HG02642 (cell line): ENCODE measurements around the gene HOXA7.

ENCODE experiments used
- ATAC-seq: cut with Tn5 transposase; IDR thresholded peaks from one replicate; pipeline ENCODE4 v1.9.1; 2021; ENCODE audit warnings: mild to moderate bottlenecking; ENCODE audit not compliant: unreplicated experiment, poor library complexity

Gene HOXA7

DNA sequence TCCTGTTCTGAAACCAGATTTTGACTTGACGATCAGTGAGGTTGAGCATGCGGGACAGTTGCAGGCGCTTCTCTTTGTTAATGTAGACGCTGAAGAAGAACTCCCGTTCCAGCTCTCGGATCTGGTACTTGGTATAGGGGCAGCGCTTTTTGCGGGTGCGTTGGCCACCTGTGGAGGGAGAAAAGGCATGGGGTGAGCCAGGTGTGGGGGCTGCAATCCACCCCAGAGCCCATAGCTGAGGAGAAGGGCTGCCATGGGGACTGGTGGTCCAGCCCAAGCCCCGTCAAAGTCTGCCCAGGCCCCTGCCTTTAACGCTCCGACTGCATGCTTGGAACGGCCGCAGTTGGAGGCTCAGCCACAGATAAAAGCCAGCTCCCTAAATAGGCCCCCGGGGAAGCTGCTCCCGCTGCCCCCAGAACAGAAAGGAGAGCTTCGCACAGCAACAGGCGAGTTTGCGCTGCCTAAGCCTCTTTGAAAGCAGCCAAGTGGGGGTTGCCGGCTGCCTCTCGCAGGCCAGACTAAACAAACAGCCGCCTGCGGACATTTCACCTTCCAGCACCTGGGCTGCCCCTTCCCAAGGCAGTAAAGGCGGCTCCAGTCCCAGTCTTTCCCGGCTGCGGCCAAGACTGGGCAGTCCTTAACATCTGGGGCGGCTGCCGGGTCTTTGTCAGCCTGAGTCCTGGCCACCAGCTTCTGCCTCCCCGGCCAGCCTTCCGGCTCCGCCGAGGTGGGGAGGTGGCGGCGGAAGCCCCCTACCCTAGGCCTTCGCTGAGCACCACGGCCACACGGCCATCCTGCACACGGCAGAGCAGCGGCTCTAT, 26.6 kb upstream of the HOXA7 start:
- no peak for ATAC-seq

GRCh38 chr7:27182285-27182841, 25.9 kb upstream of the HOXA7 start:
- no peak for ATAC-seq

- ATAC-seq, result no peak
Observed at GRCh38 chr7:27181795-27182275, 25.4 kb upstream of the HOXA7 start.

DNA sequence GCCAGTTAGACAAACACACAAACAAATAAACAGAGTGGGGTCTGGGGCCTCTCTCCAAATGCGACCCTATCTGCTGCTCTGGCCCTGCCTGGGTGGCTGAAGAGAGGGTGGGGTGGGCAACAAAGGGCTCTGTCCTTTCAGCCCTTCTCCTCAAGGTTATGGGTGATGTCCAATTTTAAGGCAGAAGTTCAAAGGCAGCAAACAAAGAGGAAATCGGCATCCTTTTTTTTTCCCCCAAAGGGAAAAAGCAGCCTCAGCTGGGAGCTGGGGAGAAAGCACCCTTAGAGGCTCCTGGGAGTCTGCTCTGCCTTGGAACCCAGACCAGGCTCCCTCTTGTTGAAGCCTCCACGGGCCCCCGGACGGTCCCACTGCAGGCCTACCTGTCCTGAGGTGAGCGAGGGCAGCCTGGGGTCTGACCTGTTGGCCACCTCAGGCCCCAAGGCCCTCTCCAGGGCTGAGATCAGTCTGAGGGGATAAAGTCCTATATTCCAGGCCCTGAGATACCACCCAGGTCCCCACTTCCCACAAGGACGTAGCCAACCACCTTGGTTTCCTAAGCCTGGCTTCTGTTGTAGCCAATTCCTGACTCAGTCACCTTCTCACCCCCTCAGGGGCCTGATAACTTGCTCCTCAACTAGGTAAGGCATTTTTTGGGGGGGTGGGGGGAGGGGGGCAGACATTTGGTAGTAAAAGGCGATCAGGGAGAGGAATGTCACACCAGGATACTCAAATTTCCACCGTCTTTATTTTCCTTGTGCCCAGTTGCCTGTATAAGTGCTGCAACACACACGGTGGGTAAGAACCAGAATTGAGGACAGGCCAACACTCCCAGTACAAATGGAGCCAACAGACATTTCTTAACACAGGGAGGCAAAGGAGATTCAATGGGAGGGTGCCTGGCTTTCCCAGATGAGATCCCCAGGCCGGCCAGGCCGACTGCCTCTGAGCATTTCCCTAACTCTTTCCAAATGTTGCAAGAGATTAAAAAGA, 24.3 kb upstream of the HOXA7 start:
- ATAC-seq, result no peak

DNA sequence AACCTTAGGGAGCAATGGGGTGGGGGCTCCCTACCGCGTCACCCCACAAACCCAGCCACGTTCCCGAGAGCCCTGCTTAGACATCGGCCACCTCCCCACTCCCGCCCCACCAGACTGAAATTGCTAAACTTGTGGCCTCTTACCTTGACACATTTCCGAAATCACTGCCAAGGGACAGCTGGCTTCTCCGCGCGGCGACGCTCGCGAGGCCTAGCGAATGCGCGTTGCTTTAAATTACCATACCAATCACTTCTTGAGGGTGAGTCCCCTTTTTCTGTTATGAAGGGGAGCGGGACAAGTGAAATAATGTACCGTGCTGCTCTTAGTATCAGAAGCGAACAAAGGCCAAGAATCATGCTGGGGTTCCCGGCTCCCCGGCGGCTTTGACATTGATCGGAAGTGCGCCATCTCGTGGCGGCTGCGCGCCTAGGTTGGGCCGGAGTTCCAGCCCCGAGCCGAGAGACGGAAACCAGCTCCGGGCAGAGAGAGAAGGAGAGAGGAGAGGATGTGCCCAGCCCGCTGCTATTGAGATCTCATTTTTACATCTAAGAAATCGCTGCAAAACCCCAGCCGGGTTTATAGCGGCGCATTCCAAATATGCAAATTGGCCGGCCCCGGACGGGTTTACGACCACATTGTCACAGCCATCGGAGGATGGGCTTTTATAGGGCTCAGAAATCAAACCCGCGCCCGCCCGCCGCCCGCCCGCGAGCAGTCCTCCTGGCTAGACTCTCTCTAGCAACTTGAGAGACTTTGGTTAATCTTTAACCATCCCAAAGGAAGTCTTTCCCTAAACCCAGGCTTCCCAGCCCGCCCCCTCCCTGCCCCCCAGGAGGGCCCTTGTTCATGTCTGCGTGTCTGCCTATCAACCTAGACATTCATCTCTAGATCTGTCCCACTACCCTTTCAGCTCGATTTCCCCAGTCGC, 23.3 kb upstream of the HOXA7 start:
- ATAC-seq, result no peak

- no peak for ATAC-seq
Observed at GRCh38 chr7:27179030-27179429, 22.6 kb upstream of the HOXA7 start.

DNA sequence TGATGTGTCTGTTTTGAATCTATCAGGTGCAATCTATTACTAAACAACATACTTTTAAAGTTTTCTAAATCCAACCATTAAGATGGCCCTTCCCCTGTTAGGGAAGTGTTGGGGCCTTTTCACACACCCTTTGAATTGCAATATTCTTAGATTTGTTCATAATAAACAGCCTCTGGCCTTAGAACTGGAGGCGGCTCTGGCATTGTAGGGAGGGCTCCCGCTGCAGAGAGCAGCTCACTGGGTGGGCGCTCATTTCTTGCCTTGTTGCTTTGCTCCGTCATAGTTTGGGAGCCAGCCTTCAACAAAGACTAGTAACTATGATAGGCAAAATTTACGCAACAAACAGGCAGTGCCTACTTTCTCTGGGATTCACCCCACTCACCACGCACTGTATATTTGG, 21.9 kb upstream of the HOXA7 start:
- no peak for ATAC-seq

GRCh38 chr7:27177795-27178320, 21.4 kb upstream of the HOXA7 start:
- no peak for ATAC-seq

DNA sequence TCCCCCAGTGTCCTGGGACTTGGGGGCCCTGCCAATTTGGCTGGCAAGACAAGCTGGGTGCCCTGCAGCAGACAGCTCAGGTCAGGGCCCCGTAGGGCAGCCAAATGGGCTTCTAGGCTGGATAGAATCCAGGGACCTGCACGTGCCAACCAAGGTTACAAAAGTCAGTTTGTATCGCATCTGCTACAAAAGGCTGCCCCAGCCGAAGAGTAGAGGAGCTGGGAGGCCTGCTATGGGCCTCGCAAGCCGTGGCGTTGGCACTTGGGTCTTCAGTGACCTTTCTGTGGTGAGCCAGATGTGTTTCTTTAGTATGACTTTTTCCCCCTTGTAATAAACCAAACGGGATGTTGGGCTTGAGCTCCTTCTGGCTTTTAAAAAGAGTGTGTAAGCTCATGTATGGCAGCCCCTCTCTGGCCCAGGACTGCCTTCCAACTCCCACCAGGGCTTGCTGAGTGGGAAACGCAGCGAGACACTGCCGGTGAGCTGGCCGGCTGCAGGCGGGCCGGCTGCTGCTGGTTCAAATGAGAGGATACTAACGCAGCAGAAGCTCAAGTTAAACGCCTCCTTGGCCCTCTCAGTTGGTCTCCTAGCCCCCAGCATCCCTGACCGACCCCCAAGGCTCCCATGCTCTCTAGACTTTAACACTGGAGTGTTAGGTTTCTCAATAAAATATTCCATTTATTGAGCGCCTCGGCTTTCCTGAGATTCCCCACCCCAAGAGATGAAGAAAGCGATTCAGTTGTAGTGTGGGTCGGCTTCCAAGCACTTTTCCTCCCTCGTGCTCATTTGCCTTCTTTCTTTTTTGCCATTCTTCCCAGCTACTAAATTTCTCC, 20.7 kb upstream of the HOXA7 start:
- ATAC-seq, result no peak

DNA sequence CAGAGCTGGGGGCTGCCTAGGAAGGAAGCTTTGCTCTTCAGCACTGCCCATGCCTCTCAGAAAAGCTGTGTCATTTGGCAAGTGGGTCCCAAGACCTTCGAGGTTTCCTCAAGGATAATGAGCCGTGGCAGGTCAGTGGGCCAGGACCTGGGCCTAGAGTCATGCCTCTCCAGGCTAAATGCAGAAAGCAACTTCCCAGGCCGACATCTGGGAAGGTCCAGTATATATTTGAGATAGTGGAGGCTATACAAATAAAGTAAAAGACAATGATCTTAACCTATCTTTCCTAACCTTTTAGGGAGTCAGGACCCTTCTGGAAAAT, 20.0 kb upstream of the HOXA7 start:
- ATAC-seq, result no peak

DNA sequence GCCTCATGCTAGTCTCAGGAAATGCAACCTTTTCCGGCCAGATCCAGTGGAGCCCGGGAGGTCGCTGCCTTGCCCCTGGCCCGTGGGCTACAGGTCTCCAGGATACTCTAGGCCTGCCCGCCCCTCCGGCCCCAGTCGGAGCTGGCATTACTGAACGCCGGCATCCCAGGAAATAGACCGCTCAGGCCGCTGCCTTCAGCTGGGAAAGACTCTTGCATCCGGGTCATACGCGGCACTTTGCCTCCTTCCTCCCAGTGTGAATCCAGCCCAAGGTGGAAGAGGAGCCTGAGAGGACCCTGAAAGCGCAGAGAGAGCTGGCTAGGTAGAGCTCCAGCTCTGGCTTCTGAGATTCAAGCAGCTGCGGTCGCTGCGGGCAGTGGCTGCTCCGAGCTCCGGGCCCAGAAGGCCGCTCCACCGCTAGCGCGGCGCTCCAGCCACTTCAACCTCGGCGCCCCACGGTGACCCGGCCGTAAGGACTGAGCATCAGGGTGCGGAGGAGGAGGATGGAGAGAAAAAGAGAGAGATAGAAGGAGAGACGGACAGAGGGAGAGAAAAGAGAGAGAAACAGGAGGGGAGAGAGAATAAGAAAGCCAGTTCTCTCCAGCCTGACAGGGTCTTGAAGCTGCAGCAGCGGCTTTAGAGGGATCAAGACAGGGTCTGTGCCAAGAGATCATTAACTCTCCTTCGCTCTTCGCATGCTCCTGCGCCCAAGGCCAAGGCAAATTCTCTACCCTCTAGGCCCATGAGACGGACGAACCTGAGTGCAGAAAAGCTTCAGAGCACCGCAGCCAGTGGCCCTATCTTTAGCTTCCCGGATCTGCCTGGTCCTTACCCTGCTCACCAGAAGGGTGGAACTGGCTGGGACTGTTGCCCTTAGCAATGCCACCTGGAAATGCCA, 19.4 kb upstream of the HOXA7 start:
- no peak for ATAC-seq

- no peak for ATAC-seq
Observed at GRCh38 chr7:27174874-27175625, 18.6 kb upstream of the HOXA7 start.

GRCh38 chr7:27173956-27174873, 17.7 kb upstream of the HOXA7 start, which contains the start of gene HOXA10:
Gene HOXA10 (minus strand): TSS chr7:27174320. CDS start chr7:27174306, 14 bp downstream.
- no peak for ATAC-seq

DNA sequence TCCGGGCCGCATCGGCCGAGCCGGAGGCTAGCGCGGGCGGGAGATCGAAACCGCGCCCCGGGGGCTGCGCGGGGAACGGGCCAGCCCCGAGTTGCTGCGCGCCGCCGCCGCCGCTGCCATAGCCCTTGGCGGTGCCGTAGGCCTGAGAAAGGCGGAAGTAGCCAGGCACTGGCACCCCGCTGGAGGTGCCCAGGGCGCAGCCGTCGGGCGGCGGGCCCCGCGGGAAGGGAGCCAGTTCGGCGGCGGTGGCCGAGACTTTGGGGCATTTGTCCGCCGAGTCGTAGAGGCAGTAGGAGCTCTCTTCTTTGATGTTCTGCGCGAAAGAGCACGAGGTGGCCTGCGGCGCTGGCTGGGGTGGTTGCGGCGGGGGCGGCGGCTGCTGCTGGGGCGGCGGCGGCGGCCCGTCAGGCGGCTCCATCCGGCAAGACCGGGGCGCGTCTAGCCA, 17.1 kb upstream of the HOXA7 start:
- no peak for ATAC-seq

- ATAC-seq, result no peak
Observed at GRCh38 chr7:27172823-27173510, 16.5 kb upstream of the HOXA7 start.
